Lower leg skin (tissue), 4 donors: ENCODE results near the gene OR2AE1. TPM values are rescaled to one million over a fixed set of nuclear protein-coding genes. Genes with fewer than 3 reads are reported as not detected.

ENCODE experiments used
- DNase-seq, 2 donors: peaks; one replicate each; pipeline ENCODE4 v3.0.0-alpha.2; 2019; ENCODE audit warnings: low spot score in 2 of 2
- H3K4me3 ChIP-seq: fragments of 200-600 bp; sonication (generic); 2 replicates; pipeline ENCODE4 v1.5.1; 2017; ENCODE audit warnings: mild to moderate bottlenecking, low read depth; ENCODE audit not compliant: poor library complexity, severe bottlenecking
- POLR2A ChIP-seq, 2 donors: fragments of 450-650 bp; IDR thresholded peaks; one replicate each; pipeline ENCODE4 v1.6.1; 2016 to 2017; ENCODE audit warnings: antibody characterized with exemption in 2 of 2, mild to moderate bottlenecking in 1 of 2, moderate library complexity in 1 of 2
- WGBS, 2 donors: methylation state at CpG; one replicate each; pipeline ENCODE4 v1.1.5; 2018; 5-methylcytosine and 5-hydroxymethylcytosine counted together
- intact Hi-C: fragments of 100-400 bp; cut with DNase I; formaldehyde crosslinking; loops from one replicate; pipeline ENCODE4 v1.15.0; 2023; ENCODE audit warnings: low total_unique reads
- total RNA-seq, 4 donors: library from RNA; depleted of rRNA; stranded (reverse); fragments of >200 nt; gene quantifications; one replicate each; pipeline ENCODE4 v1.1.0, GENCODE V29; 2016
- TF ChIP-seq, protein P1 (sequence below), 3 donors: fragments of 450-650 bp; IDR thresholded peaks; one replicate each; pipeline ENCODE4 v1.5.1; 2016; ENCODE audit warnings: antibody characterized with exemption in 3 of 3, mild to moderate bottlenecking in 3 of 3, moderate library complexity in 2 of 3

OR2AE1 gene, protein sequence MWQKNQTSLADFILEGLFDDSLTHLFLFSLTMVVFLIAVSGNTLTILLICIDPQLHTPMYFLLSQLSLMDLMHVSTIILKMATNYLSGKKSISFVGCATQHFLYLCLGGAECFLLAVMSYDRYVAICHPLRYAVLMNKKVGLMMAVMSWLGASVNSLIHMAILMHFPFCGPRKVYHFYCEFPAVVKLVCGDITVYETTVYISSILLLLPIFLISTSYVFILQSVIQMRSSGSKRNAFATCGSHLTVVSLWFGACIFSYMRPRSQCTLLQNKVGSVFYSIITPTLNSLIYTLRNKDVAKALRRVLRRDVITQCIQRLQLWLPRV
- total RNA-seq: under 1 TPM in 1 of 4 donors, not detected in 3; 0.32 TPM

DNA sequence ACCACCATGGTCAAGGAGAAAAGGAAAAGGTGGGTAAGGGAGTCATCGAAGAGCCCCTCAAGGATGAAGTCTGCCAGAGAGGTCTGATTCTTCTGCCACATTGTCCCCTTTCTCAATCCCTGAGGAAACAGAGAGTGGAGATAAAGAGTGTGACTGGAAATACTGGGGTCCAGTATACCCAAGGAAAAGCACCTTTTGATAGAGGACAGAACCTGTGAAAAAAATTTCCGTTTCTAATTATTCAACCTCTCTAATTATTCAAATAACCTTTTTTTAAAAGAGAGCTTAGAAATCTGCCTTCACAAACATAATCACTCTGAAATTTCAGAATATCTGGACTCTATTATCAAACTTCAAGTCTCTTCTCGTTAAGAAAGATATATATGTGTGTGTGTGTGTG, at the start of gene OR2AE1:
Gene OR2AE1, minus strand, starts transcription at position 101 of the 400 bp plus-strand sequence. Its CDS starts 0 bp downstream, at position 101.
- DNase-seq: no peak
- TF ChIP-seq, protein P1, sequence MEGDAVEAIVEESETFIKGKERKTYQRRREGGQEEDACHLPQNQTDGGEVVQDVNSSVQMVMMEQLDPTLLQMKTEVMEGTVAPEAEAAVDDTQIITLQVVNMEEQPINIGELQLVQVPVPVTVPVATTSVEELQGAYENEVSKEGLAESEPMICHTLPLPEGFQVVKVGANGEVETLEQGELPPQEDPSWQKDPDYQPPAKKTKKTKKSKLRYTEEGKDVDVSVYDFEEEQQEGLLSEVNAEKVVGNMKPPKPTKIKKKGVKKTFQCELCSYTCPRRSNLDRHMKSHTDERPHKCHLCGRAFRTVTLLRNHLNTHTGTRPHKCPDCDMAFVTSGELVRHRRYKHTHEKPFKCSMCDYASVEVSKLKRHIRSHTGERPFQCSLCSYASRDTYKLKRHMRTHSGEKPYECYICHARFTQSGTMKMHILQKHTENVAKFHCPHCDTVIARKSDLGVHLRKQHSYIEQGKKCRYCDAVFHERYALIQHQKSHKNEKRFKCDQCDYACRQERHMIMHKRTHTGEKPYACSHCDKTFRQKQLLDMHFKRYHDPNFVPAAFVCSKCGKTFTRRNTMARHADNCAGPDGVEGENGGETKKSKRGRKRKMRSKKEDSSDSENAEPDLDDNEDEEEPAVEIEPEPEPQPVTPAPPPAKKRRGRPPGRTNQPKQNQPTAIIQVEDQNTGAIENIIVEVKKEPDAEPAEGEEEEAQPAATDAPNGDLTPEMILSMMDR (IDR thresholded peaks at IDR 0.05): no peak
- no peak for TF ChIP-seq POLR2A (IDR thresholded peaks at IDR 0.05)
- intact Hi-C loops: no loop called here
- no peak within 1 kb of the TSS for H3K4me3 ChIP-seq
- WGBS, 2 donors: 77 to 93% methylated on average over 3 of the region's 3 CpGs

DNA sequence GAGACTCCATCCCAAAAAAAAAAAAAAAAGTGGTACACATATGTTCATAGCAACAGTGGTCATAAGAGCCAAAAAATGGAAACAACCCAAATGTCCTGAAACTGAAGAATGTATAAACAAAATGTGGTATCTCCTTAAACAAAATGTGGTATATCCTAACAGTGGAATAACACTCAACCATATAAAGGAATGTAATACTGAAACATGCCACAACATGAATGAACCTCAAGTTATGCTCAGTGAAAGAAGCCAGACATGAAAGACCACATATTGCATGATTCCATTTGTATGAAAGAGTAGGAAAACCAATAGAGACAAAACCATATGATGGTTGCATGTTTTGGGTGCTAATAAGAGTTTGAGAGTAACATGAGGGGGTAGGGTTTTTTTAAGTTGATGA, 49.5 kb upstream of the OR2AE1 start:
- no peak overlapping the region for H3K4me3 ChIP-seq
- intact Hi-C loops: no loop called here
- TF ChIP-seq, protein P1 (IDR thresholded peaks at IDR 0.05): no peak
- no peak for TF ChIP-seq POLR2A (IDR thresholded peaks at IDR 0.05)
- DNase-seq: no peak

DNA sequence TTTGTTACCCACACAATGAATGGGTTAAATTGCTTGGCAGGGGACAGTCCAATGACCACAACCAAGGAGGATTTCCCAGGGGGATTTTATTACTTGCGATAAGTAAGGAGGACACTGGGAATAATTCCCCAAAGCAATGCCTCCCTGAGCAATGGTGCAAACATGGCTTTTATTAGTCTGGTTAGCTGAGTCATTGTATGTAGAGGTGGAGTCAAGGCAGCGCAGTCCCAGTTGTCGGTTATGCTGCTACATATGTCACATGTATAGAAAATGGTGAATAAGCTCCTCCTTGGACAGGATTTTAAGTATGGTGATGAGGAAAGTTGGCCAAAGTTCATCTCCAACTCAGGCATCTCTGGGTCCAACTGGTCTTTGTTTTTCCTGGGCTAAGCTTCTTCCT, 46.4 kb upstream of the OR2AE1 start:
- TF ChIP-seq, protein P1 (IDR thresholded peaks at IDR 0.05): no peak
- no peak for TF ChIP-seq POLR2A (IDR thresholded peaks at IDR 0.05)
- no peak for DNase-seq
- intact Hi-C loops: no loop called here
- H3K4me3 ChIP-seq: no peak overlapping the region
- 88 to 91% methylated on average over 3 of the region's 3 CpGs for WGBS, 2 donors

DNA sequence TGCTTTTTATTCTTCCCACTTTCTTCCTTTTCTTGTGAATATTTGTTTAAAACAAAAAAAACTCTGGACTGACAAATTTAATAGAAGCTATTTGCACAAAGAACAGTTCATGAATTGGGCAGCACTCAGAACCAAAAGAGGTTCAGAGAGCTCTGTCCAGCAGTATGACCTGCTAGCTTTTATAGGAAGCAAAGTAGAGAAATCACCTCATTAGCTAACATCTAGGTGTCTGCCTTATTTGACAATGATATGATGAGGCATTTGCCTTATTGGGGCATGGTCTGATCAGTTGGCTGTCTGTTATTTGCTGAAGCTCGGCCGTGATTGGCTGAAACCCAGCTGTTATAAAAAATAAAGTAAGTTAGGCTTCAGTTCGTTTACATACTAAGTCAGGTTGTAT, 43.3 kb upstream of the OR2AE1 start:
- intact Hi-C loops: no loop called here
- no peak for DNase-seq
- 59 to 87% methylated on average over 3 of the region's 3 CpGs for WGBS, 2 donors
- TF ChIP-seq, protein P1 (IDR thresholded peaks at IDR 0.05): no peak
- no peak for TF ChIP-seq POLR2A (IDR thresholded peaks at IDR 0.05)
- no peak overlapping the region for H3K4me3 ChIP-seq

DNA sequence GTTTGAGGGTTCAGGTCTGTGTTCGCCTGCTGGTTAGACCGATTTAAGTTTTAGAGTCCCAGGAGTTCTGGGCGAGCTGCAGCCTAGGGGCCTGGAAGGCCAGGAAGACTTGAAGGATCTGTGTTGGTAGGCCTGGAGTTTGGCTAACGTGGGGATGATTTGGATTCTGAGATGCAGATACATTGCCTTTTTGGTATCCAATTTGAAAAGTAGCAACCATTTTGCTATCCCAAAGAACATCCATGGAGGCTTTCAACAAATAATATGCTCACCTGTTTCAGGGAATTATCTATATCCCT, 42.9 kb upstream of the OR2AE1 start:
- no peak for DNase-seq
- intact Hi-C loops: no loop called here
- H3K4me3 ChIP-seq: peak overlapping the region; percentile 81
- no peak for TF ChIP-seq POLR2A (IDR thresholded peaks at IDR 0.05)
- TF ChIP-seq, protein P1 (IDR thresholded peaks at IDR 0.05): no peak
- 24 to 48% methylated on average over 4 of the region's 4 CpGs for WGBS, 2 donors
